ENCODE results near the gene GANAB. TPM values are rescaled to one million over a fixed set of nuclear protein-coding genes. Genes with fewer than 3 reads are reported as not detected.

GANAB gene
- 203 and 209 TPM in 2 replicates for total RNA-seq

DNA sequence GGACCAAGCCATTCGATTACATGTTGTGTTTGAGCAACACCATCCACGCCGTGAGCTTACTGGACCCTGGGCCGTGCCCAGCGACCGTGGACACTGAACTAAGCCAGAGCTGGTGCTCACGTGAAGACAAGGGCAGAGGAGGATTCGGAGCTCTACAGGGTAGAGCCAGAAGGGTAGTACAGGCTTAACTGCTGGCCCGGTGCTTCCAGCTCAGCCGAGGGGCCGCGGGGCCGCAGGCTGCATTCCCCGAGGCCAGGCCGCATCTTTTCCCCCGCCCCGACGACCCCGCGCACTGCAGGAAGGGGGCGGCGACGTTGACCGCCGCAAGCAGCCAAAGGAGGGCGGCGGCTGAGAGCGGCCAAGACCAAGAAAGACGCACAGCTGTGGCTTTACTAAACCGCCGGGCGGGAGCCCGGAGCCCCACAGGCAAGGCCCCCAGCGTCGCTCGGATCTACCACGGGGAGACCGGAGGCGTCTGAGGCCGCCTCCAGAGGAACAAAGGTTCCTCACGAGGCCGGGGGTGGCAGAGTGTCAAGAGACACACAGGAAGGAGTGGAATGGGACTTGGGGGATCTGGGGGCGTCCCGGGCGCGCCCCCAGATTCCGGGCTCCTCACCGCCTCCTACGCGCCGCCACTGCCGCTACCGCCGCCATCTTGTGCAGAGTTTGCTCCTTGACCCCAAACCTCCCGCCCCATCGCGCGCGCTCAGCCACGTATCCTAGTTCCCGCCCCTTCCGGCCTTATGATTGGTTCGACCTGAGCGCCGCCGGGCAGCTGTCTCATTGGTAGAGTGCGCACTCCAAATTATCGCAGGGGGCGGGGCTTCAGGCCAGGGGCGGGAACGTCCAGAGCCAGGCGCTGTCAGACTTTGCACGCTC, at the start of gene GANAB:
GANAB (minus strand) TSS at position 668 of the 879 bp plus-strand sequence; CDS start at position 654, 14 bp downstream.

GRCh38 chr11:62689421-62690183, 43.2 kb upstream of the GANAB start, which contains the start of gene LRRN4CL:
LRRN4CL (minus strand) TSS chr11:62689530; CDS start chr11:62688508, 1,022 bp downstream.

GRCh38 chr11:62678770-62679696, 32.6 kb upstream of the GANAB start, which contains the start of gene UBXN1:
UBXN1 (minus strand) TSS chr11:62679073; CDS start chr11:62678923, 150 bp downstream.

GRCh38 chr11:62671608-62672389, 25.4 kb upstream of the GANAB start, which contains the start of the genes LBHD1 and UQCC3:
LBHD1 (minus strand) TSS chr11:62672267; CDS start chr11:62670031, 2,236 bp downstream.
UQCC3 (plus strand) TSS chr11:62671673; CDS start chr11:62671746, 73 bp downstream.

DNA sequence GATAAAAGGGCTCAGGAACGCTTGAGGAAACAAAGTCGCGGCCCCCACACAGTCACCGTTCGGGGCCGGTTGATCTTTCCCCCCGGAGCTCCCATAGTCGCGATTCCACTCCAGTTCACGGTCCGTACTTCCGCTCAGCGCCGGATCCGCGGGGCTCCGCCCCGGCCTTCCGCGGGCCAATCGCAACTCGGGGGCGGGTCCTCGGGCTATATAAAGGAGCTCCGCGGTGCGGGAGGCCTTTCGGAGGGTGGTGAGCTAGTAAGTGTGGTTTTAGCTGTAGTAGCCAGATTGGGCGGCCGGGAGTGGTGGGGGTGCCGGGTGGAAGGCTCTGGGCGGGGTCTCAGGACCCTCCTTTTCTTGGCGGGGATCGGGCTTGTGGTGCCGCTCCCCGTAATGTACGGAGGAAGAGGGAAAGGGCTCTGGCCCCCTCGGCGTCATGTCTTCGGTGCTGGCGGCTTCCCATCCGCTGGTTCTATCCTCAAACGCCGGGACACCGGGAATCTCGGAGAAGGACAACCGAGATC, 18.7 kb upstream of the GANAB start, which contains the start of the genes C11orf98 and CSKMT:
C11orf98 (minus strand) TSS at position 136 of the 524 bp plus-strand sequence; CDS start at position 95, 41 bp downstream.
CSKMT (plus strand) TSS at position 238 of the 524 bp plus-strand sequence. CDS start 568 bp downstream, outside the sequence.

DNA sequence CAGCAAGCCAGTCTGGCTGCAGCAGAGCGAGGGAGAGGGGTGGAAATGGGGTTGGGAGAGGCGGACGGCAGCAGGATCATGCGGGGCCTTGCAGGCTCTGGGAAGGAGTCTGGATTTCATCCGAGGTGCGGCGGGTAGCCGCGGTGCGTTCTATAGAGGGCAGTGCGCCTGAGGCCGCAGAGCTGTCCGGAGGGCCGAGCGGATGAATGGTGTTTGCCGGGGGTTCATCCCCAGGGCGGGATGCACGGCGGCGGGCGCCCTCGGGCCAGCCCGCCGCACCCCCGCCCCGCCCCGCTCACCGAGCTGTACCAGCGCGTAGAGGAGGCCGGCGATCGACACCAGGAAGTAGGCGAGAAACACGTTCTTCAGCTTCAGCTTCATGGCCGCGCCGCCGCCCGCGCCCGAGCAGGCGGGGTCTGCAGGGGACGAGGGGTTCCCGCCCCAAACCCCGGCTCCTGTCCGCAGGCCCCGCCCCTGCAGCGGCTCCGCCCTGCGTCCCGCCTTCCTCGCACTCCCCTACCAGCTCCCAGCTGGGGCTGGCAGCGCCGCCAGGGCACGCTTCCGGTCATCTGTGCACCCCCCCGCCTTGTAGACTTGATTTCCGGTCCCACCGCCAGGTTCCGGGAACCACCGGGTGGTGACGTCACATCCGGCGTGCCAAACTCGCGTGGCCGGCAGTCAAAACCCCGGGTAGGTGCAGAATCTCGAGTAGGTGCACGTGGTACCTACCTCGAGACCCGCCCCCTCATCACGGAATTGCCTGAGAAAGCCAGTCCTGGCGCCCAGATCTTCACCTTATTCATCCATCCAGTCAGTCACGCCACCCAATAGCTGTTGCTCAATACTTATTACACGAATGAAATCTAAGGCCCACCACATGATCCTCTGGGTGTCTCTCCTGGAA, 24.6 kb downstream of the GANAB start, which contains the start of gene B3GAT3:
B3GAT3 (minus strand) TSS at position 420 of the 904 bp plus-strand sequence; CDS start at position 381, 39 bp downstream.

GRCh38 chr11:62612366-62613290, 33.8 kb downstream of the GANAB start, which contains the start of the genes EML3 and ROM1:
EML3 (minus strand) TSS chr11:62612775; CDS start chr11:62612457, 318 bp downstream.
ROM1 (plus strand) TSS chr11:62613257; CDS start chr11:62613282, 25 bp downstream.

GRCh38 chr11:62601372-62602140, 44.9 kb downstream of the GANAB start, which contains the start of gene MTA2:
MTA2 (minus strand) TSS chr11:62601865; CDS start chr11:62601450, 415 bp downstream.

DNA sequence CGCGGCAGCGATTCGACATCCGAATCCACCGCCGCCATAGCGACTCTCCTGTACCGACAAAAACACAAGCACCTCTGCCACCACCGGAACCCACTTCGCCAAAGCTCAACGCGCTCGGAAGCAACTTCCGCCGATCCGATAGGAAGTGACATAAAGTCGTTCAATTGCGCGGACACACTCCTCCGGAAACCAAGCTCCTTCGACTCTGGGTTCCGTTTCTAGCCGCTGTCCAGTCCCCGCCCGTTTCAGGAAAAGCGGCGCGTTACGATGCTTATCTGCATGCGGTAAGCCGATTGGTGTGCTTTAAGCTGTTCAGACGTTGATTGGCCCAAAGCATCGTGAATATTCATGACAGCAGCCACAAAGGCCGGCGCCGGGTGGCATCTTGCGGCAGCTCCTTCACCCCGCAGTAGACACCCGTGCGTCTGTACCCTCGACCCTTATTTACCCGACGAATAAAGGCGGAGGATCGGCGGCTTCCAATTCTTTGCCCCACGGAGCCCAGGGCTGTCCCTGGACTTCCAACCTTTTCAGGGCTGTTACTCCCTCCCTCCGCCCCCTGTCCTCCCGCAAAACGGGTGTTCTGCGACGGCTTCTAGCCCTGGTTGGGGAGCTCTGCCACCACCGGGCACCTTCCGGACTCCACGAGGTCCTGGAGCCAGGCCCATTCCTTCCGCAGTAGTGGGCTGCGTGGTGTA, 54.8 kb downstream of the GANAB start, which contains the start of gene TUT1:
TUT1 (minus strand) TSS at position 76 of the 698 bp plus-strand sequence; CDS start at position 38, 38 bp downstream.

Other genes with a start within 250 kb of the GANAB start
- gene SCGB1A1, start 227.6 kb downstream of the GANAB start, total RNA-seq: not detected in 2 replicates
- 205 and 218 TPM in 2 replicates for gene AHNAK, start 99.8 kb downstream of the GANAB start, total RNA-seq
- gene EEF1G, start 72.7 kb downstream of the GANAB start, total RNA-seq: 1,643 and 1,652 TPM in 2 replicates
- gene TUT1, start 55.1 kb downstream of the GANAB start, total RNA-seq: 8.2 and 9.8 TPM in 2 replicates
- 107 and 108 TPM in 2 replicates for gene MTA2, start 44.7 kb downstream of the GANAB start, total RNA-seq
- 15.3 and 21.4 TPM in 2 replicates for gene EML3, start 33.8 kb downstream of the GANAB start, total RNA-seq
- 1.9 and 4.7 TPM in 2 replicates for gene ROM1, start 33.4 kb downstream of the GANAB start, total RNA-seq
- gene B3GAT3, start 24.6 kb downstream of the GANAB start, total RNA-seq: 41.5 and 45.9 TPM in 2 replicates
- gene INTS5, start 6.7 kb upstream of the GANAB start, total RNA-seq: 21.4 and 22.7 TPM in 2 replicates
- gene C11orf98, start 18.6 kb upstream of the GANAB start, total RNA-seq: 128 and 158 TPM in 2 replicates
- 12.2 and 13.8 TPM in 2 replicates for gene CSKMT, start 18.7 kb upstream of the GANAB start, total RNA-seq
- gene UQCC3, start 25.1 kb upstream of the GANAB start, total RNA-seq: 12.1 and 14.3 TPM in 2 replicates
- gene LBHD1, start 25.7 kb upstream of the GANAB start, total RNA-seq: 4.9 and 9.1 TPM in 2 replicates
- 126 and 148 TPM in 2 replicates for gene UBXN1, start 32.5 kb upstream of the GANAB start, total RNA-seq
- 10.0 and 10.9 TPM in 2 replicates for gene LRRN4CL, start 42.9 kb upstream of the GANAB start, total RNA-seq
- 55.0 and 63.4 TPM in 2 replicates for gene BSCL2, start 60.8 kb upstream of the GANAB start, total RNA-seq
- not detected in 2 replicates for gene GNG3, start 61.1 kb upstream of the GANAB start, total RNA-seq
- 6.1 and 7.0 TPM in 2 replicates for gene HNRNPUL2, start 80.8 kb upstream of the GANAB start, total RNA-seq
- 29.6 and 35.1 TPM in 2 replicates for gene TTC9C, start 81.9 kb upstream of the GANAB start, total RNA-seq
- 9.4 and 10.7 TPM in 2 replicates for gene ZBTB3, start 107.5 kb upstream of the GANAB start, total RNA-seq
- gene POLR2G, start 115.0 kb upstream of the GANAB start, total RNA-seq: 157 and 185 TPM in 2 replicates
- 17.7 and 22.0 TPM in 2 replicates for gene TAF6L, start 124.8 kb upstream of the GANAB start, total RNA-seq
- 57.7 and 59.3 TPM in 2 replicates for gene TMEM179B, start 140.8 kb upstream of the GANAB start, total RNA-seq
- gene TMEM223, start 145.4 kb upstream of the GANAB start, total RNA-seq: 40.3 and 41.2 TPM in 2 replicates
- 20.5 and 26.0 TPM in 2 replicates for gene NXF1, start 158.8 kb upstream of the GANAB start, total RNA-seq
- gene STX5, start 185.4 kb upstream of the GANAB start, total RNA-seq: 43.2 and 45.8 TPM in 2 replicates
- not detected in 2 replicates for gene TEX54, start 186.2 kb upstream of the GANAB start, total RNA-seq
- gene WDR74, start 193.0 kb upstream of the GANAB start, total RNA-seq: 47.9 and 56.0 TPM in 2 replicates
- gene SLC3A2, start 234.3 kb upstream of the GANAB start, total RNA-seq: 168 and 174 TPM in 2 replicates